GM13976 (cell line): Measurements from ENCODE around the gene ZNF280D.

Experiments
- DNase-seq: peaks from one replicate; pipeline ENCODE4 v3.0.0; 2012; ENCODE audit warnings: low spot score
- CTCF ChIP-seq: IDR thresholded peaks from 2 replicates; pipeline ENCODE4 v1.5.1; 2012; ENCODE audit warnings: borderline replicate concordance, mild to moderate bottlenecking; ENCODE audit not compliant: insufficient read depth; ENCODE audit errors: extremely low read depth, missing control alignments, control extremely low read depth
- in situ Hi-C: fragments of 300-500 bp; cut with MboI; formaldehyde crosslinking; loops from one replicate; pipeline ENCODE4 v1.12.0; 2022; ENCODE audit warnings: low sequenced_read_pairs, mixed read lengths, inconsistent platforms; ENCODE audit not compliant: unreplicated experiment

ZNF280D gene

DNA sequence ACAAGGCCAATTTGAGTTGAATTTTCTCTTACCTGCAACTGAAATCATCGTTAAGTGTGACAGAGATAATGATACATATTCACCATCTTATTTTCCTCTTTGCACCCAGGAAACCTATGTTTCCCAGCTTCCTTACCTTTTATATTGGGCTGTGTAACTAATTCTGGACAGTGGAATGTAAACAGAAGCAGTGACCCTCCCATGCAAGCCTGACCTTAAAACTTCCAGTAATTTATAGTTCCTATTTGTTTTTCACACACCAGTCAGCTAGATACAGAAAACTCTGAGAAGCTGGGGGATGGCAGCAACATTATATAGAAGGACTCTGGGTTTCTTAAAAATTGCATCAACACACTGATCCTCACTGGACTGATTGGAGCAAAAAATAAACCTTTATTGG, 4.5 kb upstream of the ZNF280D start:
- no peak for TF ChIP-seq CTCF
- no peak for DNase-seq
- in situ Hi-C loops: no loop called here

DNA sequence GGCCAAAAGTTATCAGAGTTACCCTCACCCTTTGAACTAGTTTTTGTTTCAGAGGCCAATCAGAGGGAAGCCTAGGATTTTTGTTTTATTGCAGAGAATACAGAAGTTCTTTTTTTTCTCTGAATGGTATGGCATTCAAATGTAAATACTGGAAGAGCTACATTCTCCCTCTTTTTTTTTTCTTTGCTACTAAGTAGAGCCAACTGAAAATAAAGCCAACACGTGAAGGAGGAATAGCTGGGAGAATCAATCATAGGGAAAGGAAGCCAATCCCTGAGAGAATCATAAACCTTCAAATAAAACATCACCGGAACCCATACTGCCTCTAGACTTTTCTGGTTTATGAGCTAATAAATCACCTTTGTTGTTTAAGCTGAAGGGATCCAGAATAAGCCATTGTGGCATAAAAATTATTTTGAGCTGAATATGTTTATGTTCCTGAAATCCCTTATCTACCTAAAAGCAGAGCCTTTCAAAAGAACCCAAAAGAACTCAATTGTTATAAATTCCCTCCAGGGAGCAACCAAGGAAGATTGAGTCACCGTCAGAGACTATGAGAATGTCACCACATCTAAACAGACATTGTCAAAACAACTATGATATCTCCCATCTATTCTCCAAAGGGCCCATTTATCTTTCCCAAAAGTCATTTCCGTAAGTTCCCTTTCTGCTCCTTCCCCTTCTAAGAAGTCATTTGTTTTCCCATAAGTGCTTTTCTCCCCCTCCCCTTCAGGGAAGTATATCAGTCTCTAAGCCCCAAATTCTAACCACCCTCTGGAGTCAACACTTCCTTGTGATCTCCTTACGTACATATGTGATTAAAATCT, 3.8 kb upstream of the ZNF280D start:
- no peak for TF ChIP-seq CTCF
- no peak for DNase-seq
- in situ Hi-C loops: no loop called here

DNA sequence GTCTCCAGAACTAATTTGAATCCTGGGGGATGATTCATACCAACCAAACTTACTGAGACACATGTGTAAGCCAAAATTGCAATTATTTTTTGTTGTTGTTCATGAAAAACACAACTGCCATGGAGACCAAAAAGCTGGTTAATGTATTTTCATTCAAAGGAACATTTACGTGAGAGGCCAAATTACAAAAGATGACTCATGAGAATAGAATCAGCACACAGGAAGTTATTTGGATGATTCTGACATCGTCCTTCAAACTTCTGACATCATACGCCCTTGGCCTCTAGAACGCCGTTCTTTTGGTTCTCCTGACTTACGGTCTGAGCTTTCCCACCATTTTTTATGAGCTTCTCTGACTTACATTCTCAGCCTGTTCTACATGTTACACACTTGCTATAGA, 3.0 kb upstream of the ZNF280D start:
- no peak for DNase-seq
- no peak for TF ChIP-seq CTCF
- in situ Hi-C loops: no loop called here

- TF ChIP-seq CTCF: no peak
- DNase-seq: no peak
- in situ Hi-C loops: no loop called here
These were observed 2.3 kb upstream of the ZNF280D start for GRCh38 chr15:56735589-56735988.

- in situ Hi-C loops: no loop called here
- DNase-seq: no peak
- no peak for TF ChIP-seq CTCF
These were observed 815 bp upstream of the ZNF280D start for GRCh38 chr15:56734013-56734635.

DNA sequence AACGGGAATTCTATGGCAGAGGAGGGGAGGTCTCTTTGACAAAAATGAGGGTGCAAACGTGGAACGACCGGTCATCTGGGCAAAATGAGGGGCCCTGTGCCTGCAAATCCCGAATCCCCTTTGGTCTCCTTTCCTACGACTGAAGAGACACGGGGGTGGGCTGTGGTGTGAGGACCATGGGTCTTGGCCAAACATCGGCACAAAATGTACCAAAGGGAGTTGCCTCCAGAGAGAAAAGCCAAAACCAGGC, 498 bp downstream of the ZNF280D start:
- in situ Hi-C loops: no loop called here
- no peak for TF ChIP-seq CTCF
- no peak for DNase-seq
